SK-N-SH (cell line): ENCODE data around the gene RARB. TPM values are rescaled to one million over a fixed set of nuclear protein-coding genes. Genes with fewer than 3 reads are reported as not detected.

Experiments used
- CTCF ChIA-PET: fragments of 300-600, 350-600 bp; formaldehyde crosslinking; extraction: SDS; loops from one replicate; lab custom pipeline; 2021; lab: Yijun Ruan, JAX
- POLR2A ChIA-PET: fragments of 350-600 bp; sonication (Branson Sonifier 250); formaldehyde crosslinking; extraction: SDS; loops from one replicate; lab custom pipeline; 2020; ENCODE audit warnings: antibody characterized with exemption, inconsistent platforms; lab: Yijun Ruan, JAX
- DNase-seq: peaks from one replicate; pipeline ENCODE4 v3.0.0; 2012
- H2AFZ ChIP-seq: fragments of 200-600 bp; sonication (generic); 2 replicates; pipeline ENCODE4 v1.8.1; 2016; ENCODE audit warnings: antibody characterized with exemption, mild to moderate bottlenecking, low read depth
- H3F3A ChIP-seq: fragments of 200-600 bp; sonication (generic); replicated peaks from 2 replicates; pipeline ENCODE3; 2016; ENCODE audit warnings: antibody characterized with exemption, mild to moderate bottlenecking; ENCODE audit not compliant: insufficient read depth
- H3K27ac ChIP-seq, 2 experiments: fragments of 200-500 bp in 1 of 2; fragments of 200-600 bp in 1 of 2; sonication (Bioruptor generic) in 1 of 2; sonication (generic), shearing (Covaris generic) in 1 of 2; 2 replicates each; pipeline versions ENCODE4 v1.5.1 to v1.6.1; 2014 to 2016; ENCODE audit warnings: low read depth in 2 of 2, inconsistent platforms in 1 of 2, low read length in 1 of 2, mild to moderate bottlenecking in 1 of 2, mixed read lengths in 1 of 2
- H3K27me3 ChIP-seq: fragments of 200-600 bp; sonication (generic), shearing (Covaris generic); 2 replicates; pipeline ENCODE4 v1.6.1; 2016; ENCODE audit warnings: mixed run types; ENCODE audit not compliant: insufficient read depth
- H3K36me3 ChIP-seq, 2 experiments: fragments of 200-500 bp in 1 of 2; fragments of 200-600 bp in 1 of 2; sonication (Bioruptor generic) in 1 of 2; sonication (generic) in 1 of 2; replicated peaks in 1 of 2; 2 replicates each; pipeline versions ENCODE3 to v1.5.1; 2014 to 2016; ENCODE audit warnings: low read length in 1 of 2, mild to moderate bottlenecking in 1 of 2; ENCODE audit not compliant: insufficient read depth in 2 of 2, control insufficient read depth in 1 of 2
- H3K4me1 ChIP-seq, 2 experiments: fragments of 200-500 bp in 1 of 2; fragments of 200-600 bp in 1 of 2; sonication (Bioruptor generic) in 1 of 2; sonication (generic), shearing (Covaris generic) in 1 of 2; 2 replicates each; pipeline versions ENCODE4 v1.5.1 to v1.6.1; 2014 to 2016; ENCODE audit warnings: low read depth in 1 of 2, low read length in 1 of 2, mixed run types in 1 of 2; ENCODE audit not compliant: insufficient read depth in 2 of 2, control insufficient read depth in 1 of 2
- H3K4me2 ChIP-seq: fragments of 200-600 bp; sonication (generic), shearing (Covaris generic); 2 replicates; pipeline ENCODE4 v1.6.1; 2017; ENCODE audit warnings: mixed run types
- H3K4me3 ChIP-seq, 2 experiments: fragments of 200-500 bp in 1 of 2; fragments of 200-600 bp in 1 of 2; sonication (Bioruptor generic) in 1 of 2; sonication (generic), shearing (Covaris generic) in 1 of 2; 2 replicates each; pipeline versions ENCODE4 v1.5.1 to v1.8.1; 2014 to 2016; ENCODE audit warnings: low read depth in 2 of 2, inconsistent platforms in 1 of 2, low read length in 1 of 2, mild to moderate bottlenecking in 1 of 2, mixed read lengths in 1 of 2, moderate library complexity in 1 of 2
- H3K79me2 ChIP-seq: fragments of 200-600 bp; sonication (generic); 2 replicates; pipeline ENCODE4 v1.8.1; 2017; ENCODE audit warnings: mild to moderate bottlenecking; ENCODE audit not compliant: insufficient read depth
- H3K9ac ChIP-seq: fragments of 200-600 bp; sonication (generic); 2 replicates; pipeline ENCODE4 v1.6.1; 2017; ENCODE audit warnings: mixed run types
- H3K9me2 ChIP-seq: fragments of 200-600 bp; sonication (generic); 2 replicates; pipeline ENCODE4 v1.6.1; 2017; ENCODE audit warnings: mixed run types
- H3K9me3 ChIP-seq: fragments of 200-600 bp; sonication (generic); 2 replicates; pipeline ENCODE4 v1.6.1; 2017; ENCODE audit warnings: mixed run types, mild to moderate bottlenecking, moderate library complexity
- H4K20me1 ChIP-seq: fragments of 200-600 bp; sonication (generic); 2 replicates; pipeline ENCODE4 v1.6.1; 2017; ENCODE audit warnings: mild to moderate bottlenecking, mixed run types; ENCODE audit not compliant: insufficient read depth
- JUND ChIP-seq: IDR thresholded peaks from 2 replicates; pipeline ENCODE4 v1.4.0; 2012
- MXI1 ChIP-seq: IDR thresholded peaks from 2 replicates; pipeline ENCODE4 v1.6.1; 2012; ENCODE audit warnings: mild to moderate bottlenecking, low read depth, low read length, improper control_type of control experiment
- NRF1 ChIP-seq: IDR thresholded peaks from 2 replicates; pipeline ENCODE4 v1.6.1; 2012; ENCODE audit warnings: low read depth, mild to moderate bottlenecking, low read length
- RAD21 ChIP-seq: IDR thresholded peaks from 2 replicates; pipeline ENCODE4 v1.6.1; 2012; ENCODE audit warnings: mild to moderate bottlenecking, low read length
- RCOR1 ChIP-seq: fragments of 150-350 bp; IDR thresholded peaks from 2 replicates; pipeline ENCODE4 v1.6.1; 2017; ENCODE audit warnings: antibody characterized with exemption, low read length
- RFX5 ChIP-seq: IDR thresholded peaks from 2 replicates; pipeline ENCODE4 v1.6.1; 2012; ENCODE audit warnings: mild to moderate bottlenecking, improper control_type of control experiment, low read length
- RXRA ChIP-seq: IDR thresholded peaks from 2 replicates; pipeline ENCODE4 v1.4.0; 2012; ENCODE audit warnings: low read depth, mild to moderate bottlenecking, borderline replicate concordance
- SIN3A ChIP-seq: IDR thresholded peaks from 2 replicates; pipeline ENCODE4 v1.6.1; 2012; ENCODE audit warnings: low read depth, mild to moderate bottlenecking, low read length, moderate library complexity, borderline replicate concordance
- TAF1 ChIP-seq: IDR thresholded peaks from 2 replicates; pipeline ENCODE4 v1.6.1; 2012; ENCODE audit warnings: low read depth, mild to moderate bottlenecking, low read length, moderate library complexity, borderline replicate concordance
- TEAD4 ChIP-seq: IDR thresholded peaks from 2 replicates; pipeline ENCODE4 v1.4.0; 2012; ENCODE audit warnings: mild to moderate bottlenecking, borderline replicate concordance; ENCODE audit not compliant: insufficient read depth
- YY1 ChIP-seq: IDR thresholded peaks from 2 replicates; pipeline ENCODE4 v1.4.0; 2012; ENCODE audit warnings: low read depth, mild to moderate bottlenecking
- WGBS: methylation state at CpG from one replicate; pipeline ENCODE4 v1.1.6; 2017; ENCODE audit warnings: low lambda C conversion rate; 5-methylcytosine and 5-hydroxymethylcytosine counted together
- polyA plus RNA-seq, 3 experiments: library from polyadenylated mRNA; depleted of rRNA; stranded (reverse); fragments of >200 nt; gene quantifications; 2 replicates each; pipeline ENCODE4 v1.2.3, GENCODE V29; 2012
- TF ChIP-seq, protein P1 (sequence below): fragments of 150-350 bp; IDR thresholded peaks from 2 replicates; pipeline ENCODE4 v1.6.1; 2016; ENCODE audit warnings: mild to moderate bottlenecking, low read depth, low read length
- TF ChIP-seq, protein P2 (sequence below): fragments of 200-600 bp; sonication (generic); IDR thresholded peaks from 2 replicates; pipeline ENCODE4 v1.6.1; 2017; ENCODE audit warnings: antibody characterized with exemption, mild to moderate bottlenecking, moderate library complexity
- TF ChIP-seq, protein P3 (sequence below): IDR thresholded peaks from 2 replicates; pipeline ENCODE4; 2012
- TF ChIP-seq, protein P4 (sequence below): IDR thresholded peaks from 2 replicates; pipeline ENCODE4 v1.6.1; 2012; ENCODE audit warnings: mild to moderate bottlenecking, low read depth, low read length, moderate library complexity

Gene RARB
- polyA plus RNA-seq, 1 of the 3 experiments (the other 2 are of a cell fraction), result 10.7 TPM

DNA sequence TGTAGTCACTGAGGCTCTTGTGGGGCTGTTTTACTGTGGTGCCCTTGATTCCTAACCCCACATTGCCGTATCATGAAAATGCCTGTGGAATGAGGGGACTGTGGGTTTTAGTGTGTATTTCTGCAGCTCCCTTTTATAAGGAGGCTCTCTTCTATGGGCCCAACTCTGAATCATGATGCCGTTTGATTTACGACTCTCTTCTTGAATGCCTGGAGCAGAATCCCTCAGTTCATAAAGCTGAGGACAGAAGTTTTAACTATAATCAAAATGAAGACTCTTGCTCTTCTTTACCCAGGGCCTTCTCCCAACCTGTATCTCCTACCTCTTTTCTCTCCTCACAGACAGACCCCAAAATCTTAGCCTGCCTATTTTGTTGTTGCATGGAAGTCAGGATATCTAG lies 109.5 kb downstream of the RARB start:
- no peaks in the 10 kb centered on the region; a peak in 1 of 4 replicates for H3K4me1 ChIP-seq
- 0 out of 2 replicates have a peak, but pooled peaks cover 3% of the 10 kb centered on the region for H3K9me3 ChIP-seq
- H2AFZ ChIP-seq, result no peak overlapping the region
- no peaks in the 10 kb centered on the region for H3K27me3 ChIP-seq
- no peak overlapping the region for H3K27ac ChIP-seq
- no peaks in the 10 kb centered on the region for H3K9me2 ChIP-seq
- H3K36me3 ChIP-seq, result no peaks in the 10 kb centered on the region
- no peak for DNase-seq
- TF ChIP-seq, protein P1, sequence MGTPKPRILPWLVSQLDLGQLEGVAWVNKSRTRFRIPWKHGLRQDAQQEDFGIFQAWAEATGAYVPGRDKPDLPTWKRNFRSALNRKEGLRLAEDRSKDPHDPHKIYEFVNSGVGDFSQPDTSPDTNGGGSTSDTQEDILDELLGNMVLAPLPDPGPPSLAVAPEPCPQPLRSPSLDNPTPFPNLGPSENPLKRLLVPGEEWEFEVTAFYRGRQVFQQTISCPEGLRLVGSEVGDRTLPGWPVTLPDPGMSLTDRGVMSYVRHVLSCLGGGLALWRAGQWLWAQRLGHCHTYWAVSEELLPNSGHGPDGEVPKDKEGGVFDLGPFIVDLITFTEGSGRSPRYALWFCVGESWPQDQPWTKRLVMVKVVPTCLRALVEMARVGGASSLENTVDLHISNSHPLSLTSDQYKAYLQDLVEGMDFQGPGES, result no peak
- TF ChIP-seq, all 33 proteins: peak for 0
- Histone ChIP-seq H3K4me3 (no peak overlapping the region), H3K79me2 (no peaks in the 10 kb centered on the region; the same call in 1 of the 2 replicates), H3F3A (no peaks in the 10 kb centered on the region), H3K9ac (no peak overlapping the region), H3K4me2 (no peak overlapping the region), H4K20me1 (no peaks in the 10 kb centered on the region)
- ChIA-PET POLR2A (no interaction called here), CTCF (no interaction called here)
- 89% methylated on average over 3 of the region's 3 CpGs for WGBS

DNA sequence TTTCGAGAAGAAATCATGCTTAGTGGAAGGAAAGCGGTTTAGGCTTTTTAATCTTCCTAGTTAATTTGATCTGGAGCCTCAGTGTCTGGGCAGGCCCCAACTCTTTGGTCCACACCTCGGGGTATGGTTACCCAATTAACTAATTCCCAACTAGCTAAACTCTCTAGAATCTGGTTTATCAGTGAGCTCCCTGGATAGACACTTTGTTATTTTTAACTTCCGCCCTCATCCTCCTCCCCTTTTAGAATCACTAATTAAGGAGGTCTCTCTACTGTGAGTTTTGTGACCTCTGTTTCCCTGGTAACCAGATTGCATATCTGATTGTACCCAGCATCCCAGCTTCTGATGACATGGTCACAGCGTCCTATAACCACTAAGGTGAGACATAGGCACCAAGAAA lies 112.2 kb downstream of the RARB start:
- Histone ChIP-seq H2AFZ (no peak overlapping the region), H3F3A (no peaks in the 10 kb centered on the region), H3K4me2 (no peak overlapping the region), H4K20me1 (no peaks in the 10 kb centered on the region), H3K36me3 (no peaks in the 10 kb centered on the region), H3K9ac (no peak overlapping the region), H3K79me2 (no peaks in the 10 kb centered on the region; the same call in 1 of the 2 replicates), H3K9me2 (no peaks in the 10 kb centered on the region), H3K4me1 (no peaks in the 10 kb centered on the region; a peak in 1 of 4 replicates), H3K4me3 (no peak overlapping the region), H3K9me3 (no peaks in the 10 kb centered on the region), H3K27ac (no peak overlapping the region), H3K27me3 (no peaks in the 10 kb centered on the region)
- no peak for TF ChIP-seq NRF1
- TF ChIP-seq, protein P2, sequence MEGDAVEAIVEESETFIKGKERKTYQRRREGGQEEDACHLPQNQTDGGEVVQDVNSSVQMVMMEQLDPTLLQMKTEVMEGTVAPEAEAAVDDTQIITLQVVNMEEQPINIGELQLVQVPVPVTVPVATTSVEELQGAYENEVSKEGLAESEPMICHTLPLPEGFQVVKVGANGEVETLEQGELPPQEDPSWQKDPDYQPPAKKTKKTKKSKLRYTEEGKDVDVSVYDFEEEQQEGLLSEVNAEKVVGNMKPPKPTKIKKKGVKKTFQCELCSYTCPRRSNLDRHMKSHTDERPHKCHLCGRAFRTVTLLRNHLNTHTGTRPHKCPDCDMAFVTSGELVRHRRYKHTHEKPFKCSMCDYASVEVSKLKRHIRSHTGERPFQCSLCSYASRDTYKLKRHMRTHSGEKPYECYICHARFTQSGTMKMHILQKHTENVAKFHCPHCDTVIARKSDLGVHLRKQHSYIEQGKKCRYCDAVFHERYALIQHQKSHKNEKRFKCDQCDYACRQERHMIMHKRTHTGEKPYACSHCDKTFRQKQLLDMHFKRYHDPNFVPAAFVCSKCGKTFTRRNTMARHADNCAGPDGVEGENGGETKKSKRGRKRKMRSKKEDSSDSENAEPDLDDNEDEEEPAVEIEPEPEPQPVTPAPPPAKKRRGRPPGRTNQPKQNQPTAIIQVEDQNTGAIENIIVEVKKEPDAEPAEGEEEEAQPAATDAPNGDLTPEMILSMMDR, result no peak
- no peak for TF ChIP-seq RXRA
- no peak for TF ChIP-seq YY1
- TF ChIP-seq JUND, result no peak
- no peak for TF ChIP-seq RCOR1
- no peak for TF ChIP-seq RFX5
- TF ChIP-seq, protein P3, sequence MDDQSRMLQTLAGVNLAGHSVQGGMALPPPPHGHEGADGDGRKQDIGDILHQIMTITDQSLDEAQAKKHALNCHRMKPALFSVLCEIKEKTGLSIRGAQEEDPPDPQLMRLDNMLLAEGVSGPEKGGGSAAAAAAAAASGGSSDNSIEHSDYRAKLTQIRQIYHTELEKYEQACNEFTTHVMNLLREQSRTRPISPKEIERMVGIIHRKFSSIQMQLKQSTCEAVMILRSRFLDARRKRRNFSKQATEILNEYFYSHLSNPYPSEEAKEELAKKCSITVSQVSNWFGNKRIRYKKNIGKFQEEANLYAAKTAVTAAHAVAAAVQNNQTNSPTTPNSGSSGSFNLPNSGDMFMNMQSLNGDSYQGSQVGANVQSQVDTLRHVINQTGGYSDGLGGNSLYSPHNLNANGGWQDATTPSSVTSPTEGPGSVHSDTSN, result no peak
- no peak for TF ChIP-seq SIN3A
- TF ChIP-seq, protein P1, result no peak
- TF ChIP-seq TAF1, result no peak
- TF ChIP-seq RAD21, result no peak
- no peak for TF ChIP-seq TEAD4
- TF ChIP-seq MXI1, result no peak
- TF ChIP-seq, protein P4, sequence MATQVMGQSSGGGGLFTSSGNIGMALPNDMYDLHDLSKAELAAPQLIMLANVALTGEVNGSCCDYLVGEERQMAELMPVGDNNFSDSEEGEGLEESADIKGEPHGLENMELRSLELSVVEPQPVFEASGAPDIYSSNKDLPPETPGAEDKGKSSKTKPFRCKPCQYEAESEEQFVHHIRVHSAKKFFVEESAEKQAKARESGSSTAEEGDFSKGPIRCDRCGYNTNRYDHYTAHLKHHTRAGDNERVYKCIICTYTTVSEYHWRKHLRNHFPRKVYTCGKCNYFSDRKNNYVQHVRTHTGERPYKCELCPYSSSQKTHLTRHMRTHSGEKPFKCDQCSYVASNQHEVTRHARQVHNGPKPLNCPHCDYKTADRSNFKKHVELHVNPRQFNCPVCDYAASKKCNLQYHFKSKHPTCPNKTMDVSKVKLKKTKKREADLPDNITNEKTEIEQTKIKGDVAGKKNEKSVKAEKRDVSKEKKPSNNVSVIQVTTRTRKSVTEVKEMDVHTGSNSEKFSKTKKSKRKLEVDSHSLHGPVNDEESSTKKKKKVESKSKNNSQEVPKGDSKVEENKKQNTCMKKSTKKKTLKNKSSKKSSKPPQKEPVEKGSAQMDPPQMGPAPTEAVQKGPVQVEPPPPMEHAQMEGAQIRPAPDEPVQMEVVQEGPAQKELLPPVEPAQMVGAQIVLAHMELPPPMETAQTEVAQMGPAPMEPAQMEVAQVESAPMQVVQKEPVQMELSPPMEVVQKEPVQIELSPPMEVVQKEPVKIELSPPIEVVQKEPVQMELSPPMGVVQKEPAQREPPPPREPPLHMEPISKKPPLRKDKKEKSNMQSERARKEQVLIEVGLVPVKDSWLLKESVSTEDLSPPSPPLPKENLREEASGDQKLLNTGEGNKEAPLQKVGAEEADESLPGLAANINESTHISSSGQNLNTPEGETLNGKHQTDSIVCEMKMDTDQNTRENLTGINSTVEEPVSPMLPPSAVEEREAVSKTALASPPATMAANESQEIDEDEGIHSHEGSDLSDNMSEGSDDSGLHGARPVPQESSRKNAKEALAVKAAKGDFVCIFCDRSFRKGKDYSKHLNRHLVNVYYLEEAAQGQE, result no peak
- CTCF ChIA-PET, result interaction anchor here (1.2 kb wide), 1 partner anchor 8 kb away, joined by 4 read pairs; no protein-coding TSS in a partner anchor
- DNase-seq, result peak; percentile 18
- POLR2A ChIA-PET, result no interaction called here
- 55% methylated on average over 5 of the region's 5 CpGs for WGBS
